Measurements from ENCODE around the gene TPP2.
A peak's percentile ranks its signal among the peaks of the same experiment; 100 is the strongest.

Gene TPP2

DNA sequence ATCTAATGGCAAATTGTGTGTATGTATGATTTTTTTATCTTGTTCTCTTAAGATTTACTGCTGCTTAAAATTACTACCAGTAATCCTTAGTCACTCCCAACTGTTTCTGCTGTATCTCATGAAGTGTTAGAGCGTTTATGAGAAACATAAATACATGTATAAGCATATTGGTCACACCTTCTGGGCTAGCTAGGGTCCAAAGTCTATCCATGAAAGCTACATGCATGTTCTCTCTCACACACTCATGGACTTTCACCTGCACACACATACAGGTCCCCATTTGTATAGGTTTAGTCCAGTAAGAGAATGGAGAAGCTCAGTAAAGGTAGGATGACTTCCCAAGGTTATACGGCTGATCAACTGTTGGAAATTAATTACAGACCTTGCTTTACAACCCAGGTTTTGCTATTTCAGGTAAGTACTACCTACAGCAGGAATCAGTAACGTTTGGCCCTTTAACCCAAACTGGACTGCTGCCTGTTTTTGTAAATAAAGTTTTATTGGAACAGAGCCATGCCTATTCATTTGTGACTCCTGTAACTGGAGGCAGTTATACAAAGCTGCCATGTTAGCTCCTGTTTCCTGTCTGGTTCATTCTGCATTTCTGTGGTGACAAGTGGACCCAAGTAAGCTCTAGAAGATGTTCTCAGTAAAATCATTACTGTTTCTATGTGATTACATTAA lies 82.8 kb downstream of the TPP2 start:
- no peak overlapping the region for H3K4me3 ChIP-seq (ENCODE audit: low read depth, low read length)
- TF ChIP-seq CTCF (conservative IDR thresholded peaks at IDR 0.05; ENCODE audit: low read depth, low read length) = no peak
- no peak for DNase-seq (ENCODE audit: low read depth)

DNA sequence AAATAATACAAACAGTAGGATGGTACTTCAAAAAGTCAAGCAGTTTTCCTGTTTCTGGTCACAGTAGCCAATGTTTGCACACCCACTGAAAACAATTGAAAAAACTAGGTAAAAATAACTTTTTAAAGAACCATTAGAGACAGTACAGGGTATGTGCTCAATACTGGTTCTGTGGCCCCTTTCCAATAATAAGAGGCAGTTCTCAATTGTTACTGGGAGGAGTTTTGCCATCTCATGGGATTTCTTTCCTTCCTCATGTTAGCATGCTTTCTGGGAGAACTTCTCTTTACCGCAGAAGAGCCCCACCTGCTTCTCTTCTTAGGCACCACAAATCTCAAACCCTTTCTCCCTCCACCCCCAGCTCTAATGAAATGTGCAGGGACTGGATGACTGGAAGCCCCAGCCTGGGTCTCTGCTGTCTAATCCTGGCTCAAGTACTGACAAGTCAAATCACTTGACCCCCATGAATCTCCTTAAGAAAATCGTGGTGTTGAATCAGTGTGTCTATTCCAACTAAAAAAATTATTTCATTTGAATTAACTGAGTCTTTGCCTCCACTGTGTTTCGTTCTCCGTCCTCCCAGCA lies 83.4 kb downstream of the TPP2 start:
- H3K4me3 ChIP-seq (ENCODE audit: low read depth, low read length) = no peak overlapping the region
- DNase-seq (ENCODE audit: low read depth) = no peak
- TF ChIP-seq CTCF (conservative IDR thresholded peaks at IDR 0.05; ENCODE audit: low read depth, low read length) = no peak

- no peak for TF ChIP-seq CTCF (conservative IDR thresholded peaks at IDR 0.05; ENCODE audit: low read depth, low read length)
- peak; percentile 33 for DNase-seq (ENCODE audit: low read depth)
- H3K4me3 ChIP-seq (ENCODE audit: low read depth, low read length) = no peak overlapping the region
These were observed 84.3 kb downstream of the TPP2 start for GRCh38 chr13:102680842-102681740.

DNA sequence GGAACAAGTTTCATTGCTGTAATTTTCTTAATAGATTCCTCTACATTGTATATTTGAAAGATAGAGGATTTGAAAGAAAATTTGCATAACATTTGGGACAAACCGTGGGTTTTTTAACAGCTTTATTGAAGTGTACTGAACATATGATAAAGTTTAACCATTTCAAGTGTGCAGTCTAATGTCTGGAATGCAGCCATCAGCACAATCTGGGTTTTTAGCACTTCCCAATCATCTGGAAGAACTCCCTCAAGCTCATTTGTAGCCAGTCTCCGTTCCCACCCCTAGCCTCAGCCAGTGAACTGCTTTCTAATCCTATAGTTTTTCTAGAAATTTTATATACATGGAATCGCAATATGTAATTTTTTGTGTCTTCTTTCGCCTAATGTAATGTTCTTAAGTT lies 85.4 kb downstream of the TPP2 start:
- DNase-seq (ENCODE audit: low read depth) = no peak
- no peak for TF ChIP-seq CTCF (conservative IDR thresholded peaks at IDR 0.05; ENCODE audit: low read depth, low read length)
- no peak overlapping the region for H3K4me3 ChIP-seq (ENCODE audit: low read depth, low read length)

DNA sequence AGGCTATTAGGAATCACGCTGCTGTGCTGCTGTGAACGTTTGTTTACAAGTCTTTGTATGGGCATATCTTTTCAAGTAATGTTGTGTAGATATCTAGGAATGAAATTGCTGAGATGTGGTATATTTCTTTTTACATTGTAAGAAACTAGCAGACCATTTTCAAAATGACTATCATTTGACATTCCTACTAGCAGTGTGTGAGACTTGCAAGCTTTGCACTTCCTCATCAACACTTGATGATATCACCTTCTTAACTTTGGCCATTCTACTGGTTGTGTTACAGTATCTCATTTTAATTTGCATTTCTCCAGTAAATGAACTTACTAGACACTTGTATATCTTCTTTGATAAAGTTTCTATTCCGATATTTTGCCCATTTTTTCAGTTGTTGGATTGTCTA lies 85.9 kb downstream of the TPP2 start:
- no peak for TF ChIP-seq CTCF (conservative IDR thresholded peaks at IDR 0.05; ENCODE audit: low read depth, low read length)
- no peak for DNase-seq (ENCODE audit: low read depth)

GRCh38 chr13:102683637-102684036 lies 86.9 kb downstream of the TPP2 start:
- TF ChIP-seq CTCF (conservative IDR thresholded peaks at IDR 0.05; ENCODE audit: low read depth, low read length) = no peak
- DNase-seq (ENCODE audit: low read depth) = no peak
- no peak overlapping the region for H3K4me3 ChIP-seq (ENCODE audit: low read depth, low read length)

More for the DNA sequence above, 85.9 kb downstream of the TPP2 start:
- no peak overlapping the region for H3K4me3 ChIP-seq (ENCODE audit: low read depth, low read length)

All from choroid plexus epithelial cell (primary cell).